ENCODE results near the gene MORN1.

The MORN1 gene

GRCh38 chr1:2316451-2316961, 74.8 kb downstream of the MORN1 start:
- DNase-seq: no peak

GRCh38 chr1:2315674-2316450, 75.5 kb downstream of the MORN1 start:
- no peak for DNase-seq

- no peak for DNase-seq
Measured at GRCh38 chr1:2314803-2315673, 76.3 kb downstream of the MORN1 start.

GRCh38 chr1:2314273-2314802, 77.0 kb downstream of the MORN1 start:
- no peak for DNase-seq

GRCh38 chr1:2313651-2314261, 77.6 kb downstream of the MORN1 start:
- DNase-seq: no peak

- no peak for DNase-seq
Measured at GRCh38 chr1:2312515-2313301, 78.6 kb downstream of the MORN1 start.

GRCh38 chr1:2312160-2312514, 79.2 kb downstream of the MORN1 start:
- no peak for DNase-seq

- DNase-seq: peak in 1 of 2 donors; percentile 12
Measured at GRCh38 chr1:2311184-2312032, 79.9 kb downstream of the MORN1 start.

- no peak for DNase-seq
Measured at GRCh38 chr1:2310332-2311183, 80.8 kb downstream of the MORN1 start.

- DNase-seq: no peak
Measured at GRCh38 chr1:2308844-2309243, 82.5 kb downstream of the MORN1 start.

- no peak for DNase-seq
Measured at GRCh38 chr1:2307972-2308371, 83.4 kb downstream of the MORN1 start.

- DNase-seq: no peak
Measured at GRCh38 chr1:2307064-2307605, 84.2 kb downstream of the MORN1 start.

GRCh38 chr1:2306151-2306978, 85.0 kb downstream of the MORN1 start:
- DNase-seq: no peak

GRCh38 chr1:2304921-2305681, 86.3 kb downstream of the MORN1 start:
- peak in 1 of 2 donors; percentile 29 for DNase-seq

GRCh38 chr1:2304282-2304681, 87.1 kb downstream of the MORN1 start:
- DNase-seq: no peak

GRCh38 chr1:2303781-2304180, 87.6 kb downstream of the MORN1 start:
- no peak for DNase-seq

GRCh38 chr1:2303016-2303775, 88.2 kb downstream of the MORN1 start:
- no peak for DNase-seq
